ENCODE data around the gene DNHD1.
A peak's percentile ranks its signal among the peaks of the same experiment; 100 is the strongest.

The DNHD1 gene

GRCh38 chr11:6614446-6614845 lies 117.4 kb downstream of the DNHD1 start:
- H3K4me3 ChIP-seq (ENCODE audit: low read depth, low read length), result no peak overlapping the region
- TF ChIP-seq, protein P1, sequence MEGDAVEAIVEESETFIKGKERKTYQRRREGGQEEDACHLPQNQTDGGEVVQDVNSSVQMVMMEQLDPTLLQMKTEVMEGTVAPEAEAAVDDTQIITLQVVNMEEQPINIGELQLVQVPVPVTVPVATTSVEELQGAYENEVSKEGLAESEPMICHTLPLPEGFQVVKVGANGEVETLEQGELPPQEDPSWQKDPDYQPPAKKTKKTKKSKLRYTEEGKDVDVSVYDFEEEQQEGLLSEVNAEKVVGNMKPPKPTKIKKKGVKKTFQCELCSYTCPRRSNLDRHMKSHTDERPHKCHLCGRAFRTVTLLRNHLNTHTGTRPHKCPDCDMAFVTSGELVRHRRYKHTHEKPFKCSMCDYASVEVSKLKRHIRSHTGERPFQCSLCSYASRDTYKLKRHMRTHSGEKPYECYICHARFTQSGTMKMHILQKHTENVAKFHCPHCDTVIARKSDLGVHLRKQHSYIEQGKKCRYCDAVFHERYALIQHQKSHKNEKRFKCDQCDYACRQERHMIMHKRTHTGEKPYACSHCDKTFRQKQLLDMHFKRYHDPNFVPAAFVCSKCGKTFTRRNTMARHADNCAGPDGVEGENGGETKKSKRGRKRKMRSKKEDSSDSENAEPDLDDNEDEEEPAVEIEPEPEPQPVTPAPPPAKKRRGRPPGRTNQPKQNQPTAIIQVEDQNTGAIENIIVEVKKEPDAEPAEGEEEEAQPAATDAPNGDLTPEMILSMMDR (conservative IDR thresholded peaks at IDR 0.05; ENCODE audit: low read depth, low read length), result no peak
- no peak for DNase-seq (ENCODE audit: low read depth)

DNA sequence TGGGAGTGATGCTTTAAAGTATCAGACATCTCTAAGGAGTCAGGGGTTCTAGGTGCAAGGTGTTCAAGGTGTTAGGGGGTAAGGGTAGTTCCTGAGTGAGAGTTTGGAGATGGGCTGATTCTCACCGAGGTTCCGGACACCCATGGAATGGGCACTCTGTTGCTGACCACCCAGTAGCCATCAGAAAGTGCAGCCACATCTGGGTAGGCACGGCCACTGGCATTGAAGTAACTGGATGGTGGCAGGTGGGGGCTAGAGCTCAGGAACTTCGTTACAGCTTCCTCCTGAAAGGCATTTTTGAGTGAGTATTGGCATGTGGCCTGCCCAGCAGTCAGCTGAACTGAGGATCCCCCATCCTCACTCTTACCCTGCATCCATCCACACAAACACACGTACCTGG lies 118.0 kb downstream of the DNHD1 start:
- DNase-seq (ENCODE audit: low read depth), result no peak
- no peak overlapping the region for H3K4me3 ChIP-seq (ENCODE audit: low read depth, low read length)

GRCh38 chr11:6615882-6616585 lies 119.0 kb downstream of the DNHD1 start:
- TF ChIP-seq, protein P1 (conservative IDR thresholded peaks at IDR 0.05; ENCODE audit: low read depth, low read length), result no peak
- H3K4me3 ChIP-seq (ENCODE audit: low read depth, low read length), result no peak overlapping the region

More for the DNA sequence above, 118.0 kb downstream of the DNHD1 start:
- TF ChIP-seq, protein P1 (conservative IDR thresholded peaks at IDR 0.05; ENCODE audit: low read depth, low read length), result no peak

GRCh38 chr11:6616596-6617250 lies 119.6 kb downstream of the DNHD1 start:
- DNase-seq (ENCODE audit: low read depth), result no peak

More at GRCh38 chr11:6615882-6616585, 119.0 kb downstream of the DNHD1 start:
- DNase-seq (ENCODE audit: low read depth), result peak; percentile 55

DNA sequence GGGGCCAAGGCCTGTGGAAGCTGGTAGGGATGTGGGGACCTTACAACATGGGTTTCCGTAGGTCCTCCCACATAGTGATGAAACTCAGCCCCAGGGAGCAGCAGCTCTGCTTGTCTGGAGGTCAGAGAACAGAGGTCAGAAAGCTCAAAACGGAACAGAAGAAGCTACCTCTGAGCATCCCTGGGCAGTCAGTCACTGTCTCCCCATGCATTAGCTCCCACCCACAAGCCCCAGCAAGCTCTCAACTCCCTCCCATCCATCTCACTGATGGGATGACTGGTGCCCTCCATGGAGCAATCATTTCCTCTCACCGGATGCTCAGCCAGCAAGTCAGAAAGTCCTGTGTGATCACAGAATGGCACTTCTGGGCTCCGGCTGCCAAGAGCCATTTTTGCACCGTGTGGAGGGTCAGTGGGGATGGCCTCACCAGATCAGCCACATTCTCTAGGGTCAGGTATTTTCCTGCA lies 120.3 kb downstream of the DNHD1 start:
- DNase-seq (ENCODE audit: low read depth), result peak; percentile 71
- TF ChIP-seq, protein P1 (conservative IDR thresholded peaks at IDR 0.05; ENCODE audit: low read depth, low read length), result no peak
- peak overlapping the region; percentile 98 for H3K4me3 ChIP-seq (ENCODE audit: low read depth, low read length)

More at GRCh38 chr11:6616596-6617250, 119.6 kb downstream of the DNHD1 start:
- H3K4me3 ChIP-seq (ENCODE audit: low read depth, low read length), result no peak overlapping the region
- TF ChIP-seq, protein P1 (conservative IDR thresholded peaks at IDR 0.05; ENCODE audit: low read depth, low read length), result no peak

- TF ChIP-seq, protein P1 (conservative IDR thresholded peaks at IDR 0.05; ENCODE audit: low read depth, low read length), result no peak
- DNase-seq (ENCODE audit: low read depth), result peak; percentile 95
- peak overlapping the region; percentile 98 for H3K4me3 ChIP-seq (ENCODE audit: low read depth, low read length)
These were observed 121.3 kb downstream of the DNHD1 start for GRCh38 chr11:6618117-6619003.

Measured in choroid plexus epithelial cell (primary cell).